IMR-90 (cell line): ENCODE results near the gene RPGRIP1L. TPM values are rescaled to one million over a fixed set of nuclear protein-coding genes. Genes with fewer than 3 reads are reported as not detected.

ENCODE experiments used
- ATAC-seq: fragments of 200-7000 bp; cut with Tn5 transposase; 2 replicates; pipeline ENCODE4 v1.9.1; 2020; ENCODE audit warnings: low read depth, mild to moderate bottlenecking, moderate library complexity
- BruUV-seq: library from RNA; stranded (reverse); fragments of 400-500 nt; replicated peaks from 2 replicates; lab custom pipeline; 2021; lab: Mats Ljungman, UMichigan
- CTCF ChIA-PET: fragments of 300-600 bp; formaldehyde crosslinking; extraction: SDS; loops from one replicate; lab custom pipeline; 2021; ENCODE audit warnings: antibody characterized with exemption; lab: Yijun Ruan, JAX
- POLR2A ChIA-PET: fragments of 300-600 bp; sonication (Branson Sonifier 250); formaldehyde crosslinking; loops from one replicate; lab custom pipeline; 2022; ENCODE audit warnings: antibody characterized with exemption; ENCODE audit not compliant: unreplicated experiment; lab: Charles Lee
- DNase-seq: peaks from one replicate; pipeline ENCODE4 v3.0.0; 2013
- H2AFZ ChIP-seq: replicated peaks from 2 replicates; pipeline ENCODE3; 2013; ENCODE audit warnings: low read length, mild to moderate bottlenecking; ENCODE audit not compliant: poor library complexity
- H2AK5ac ChIP-seq: 2 replicates; pipeline ENCODE4 v1.6.1; 2013; ENCODE audit warnings: low read depth, low read length, inconsistent platforms
- H2AK9ac ChIP-seq: replicated peaks from 2 replicates; pipeline ENCODE3; 2013; ENCODE audit warnings: mild to moderate bottlenecking, low read depth, low read length, moderate library complexity; ENCODE audit not compliant: poor library complexity
- H2BK120ac ChIP-seq: 2 replicates; pipeline ENCODE4 v1.6.1; 2013; ENCODE audit warnings: low read depth, low read length, inconsistent platforms
- H2BK15ac ChIP-seq: 3 replicates; pipeline ENCODE4 v1.6.1; 2013; ENCODE audit warnings: low read depth, low read length, inconsistent platforms
- H2BK20ac ChIP-seq: 2 replicates; pipeline ENCODE4 v1.6.1; 2013; ENCODE audit warnings: low read depth, mild to moderate bottlenecking, inconsistent platforms, low read length, moderate library complexity
- H2BK5ac ChIP-seq: 2 replicates; pipeline ENCODE4 v1.6.1; 2013; ENCODE audit warnings: mild to moderate bottlenecking, low read depth, low read length, inconsistent platforms; ENCODE audit not compliant: poor library complexity, severe bottlenecking
- H3K14ac ChIP-seq: replicated peaks from 2 replicates; pipeline ENCODE4 v1.6.1; 2013; ENCODE audit warnings: low read depth, low read length, inconsistent platforms
- H3K18ac ChIP-seq: 2 replicates; pipeline ENCODE4 v1.6.1; 2013; ENCODE audit warnings: low read depth, low read length, control low read depth
- H3K23ac ChIP-seq: 2 replicates; pipeline ENCODE4 v1.6.1; 2013; ENCODE audit warnings: low read depth, low read length, inconsistent platforms
- H3K27ac ChIP-seq: 2 replicates; pipeline ENCODE4 v1.5.1; 2013; ENCODE audit warnings: mild to moderate bottlenecking, control low read depth, low read length; ENCODE audit not compliant: insufficient read depth
- H3K27me3 ChIP-seq: 2 replicates; pipeline ENCODE4 v1.6.1; 2013; ENCODE audit warnings: low read length; ENCODE audit not compliant: control insufficient read depth, insufficient read depth
- H3K36me3 ChIP-seq: 2 replicates; pipeline ENCODE4 v1.6.1; 2013; ENCODE audit warnings: low read length, mixed read lengths; ENCODE audit not compliant: control insufficient read depth, insufficient read depth
- H3K4ac ChIP-seq: 2 replicates; pipeline ENCODE4 v1.6.1; 2013; ENCODE audit warnings: low read depth, low read length, inconsistent platforms
- H3K4me1 ChIP-seq: 2 replicates; pipeline ENCODE4 v1.6.1; 2013; ENCODE audit warnings: low read length, mixed read lengths; ENCODE audit not compliant: control insufficient read depth, insufficient read depth
- H3K4me2 ChIP-seq: 2 replicates; pipeline ENCODE4 v1.6.1; 2013; ENCODE audit warnings: low read depth, mild to moderate bottlenecking, control low read depth, low read length, moderate library complexity
- H3K4me3 ChIP-seq: 2 replicates; pipeline ENCODE4 v1.5.1; 2013; ENCODE audit warnings: low read depth, mild to moderate bottlenecking, control low read depth, low read length, moderate library complexity; ENCODE audit not compliant: insufficient read depth
- H3K56ac ChIP-seq: 2 replicates; pipeline ENCODE4 v1.6.1; 2013; ENCODE audit warnings: low read length, inconsistent platforms; ENCODE audit not compliant: insufficient read depth; ENCODE audit errors: extremely low read depth
- H3K79me1 ChIP-seq, 2 experiments: 2 replicates each; pipeline ENCODE4 v1.6.1; 2013; ENCODE audit warnings: low read length in 2 of 2, inconsistent platforms in 1 of 2, low read depth in 1 of 2
- H3K9ac ChIP-seq: 2 replicates; pipeline ENCODE4 v1.6.1; 2013; ENCODE audit warnings: low read depth, low read length, control low read depth
- H3K9me1 ChIP-seq: 2 replicates; pipeline ENCODE4 v1.6.1; 2013; ENCODE audit warnings: low read length, inconsistent platforms; ENCODE audit not compliant: insufficient read depth
- H3K9me3 ChIP-seq: 2 replicates; pipeline ENCODE4 v1.6.1; 2013; ENCODE audit warnings: low read length; ENCODE audit not compliant: control insufficient read depth, insufficient read depth
- H4K20me1 ChIP-seq: 2 replicates; pipeline ENCODE4 v1.6.1; 2013; ENCODE audit warnings: low read length, inconsistent platforms; ENCODE audit not compliant: insufficient read depth
- H4K5ac ChIP-seq: 2 replicates; pipeline ENCODE4 v1.6.1; 2013; ENCODE audit warnings: mild to moderate bottlenecking, low read depth, low read length, control low read depth
- H4K8ac ChIP-seq, 2 experiments: 2 replicates each; pipeline ENCODE4 v1.6.1; 2013; ENCODE audit warnings: low read depth in 2 of 2, low read length in 2 of 2, control low read depth in 1 of 2, inconsistent platforms in 1 of 2
- H4K91ac ChIP-seq: 2 replicates; pipeline ENCODE4 v1.6.1; 2013; ENCODE audit warnings: low read depth, low read length, inconsistent platforms; ENCODE audit not compliant: insufficient read depth
- BHLHE40 ChIP-seq: fragments of 150-350 bp; IDR thresholded peaks from 2 replicates; pipeline ENCODE4 v1.6.1; 2016; ENCODE audit warnings: mild to moderate bottlenecking, low read depth, low read length
- CEBPB ChIP-seq: IDR thresholded peaks from 2 replicates; pipeline ENCODE4 v1.6.1; 2012; ENCODE audit warnings: low read depth, low read length, improper control_type of control experiment
- CHD1 ChIP-seq: IDR thresholded peaks from 2 replicates; pipeline ENCODE4 v1.6.1; 2012; ENCODE audit warnings: low read depth, low read length, improper control_type of control experiment
- CTCF ChIP-seq: conservative IDR thresholded peaks from 2 replicates; pipeline ENCODE4 v1.5.1; 2012; ENCODE audit warnings: mild to moderate bottlenecking, low read depth, low read length, improper control_type of control experiment
- FOS ChIP-seq: fragments of 150-350 bp; IDR thresholded peaks from 2 replicates; pipeline ENCODE4 v1.6.1; 2016; ENCODE audit warnings: low read depth, low read length
- MAFK ChIP-seq: IDR thresholded peaks from 2 replicates; pipeline ENCODE4 v1.6.1; 2012; ENCODE audit warnings: low read depth, low read length, improper control_type of control experiment
- MAZ ChIP-seq: IDR thresholded peaks from 2 replicates; pipeline ENCODE4 v1.6.1; 2012; ENCODE audit warnings: low read depth, mild to moderate bottlenecking, low read length, improper control_type of control experiment, moderate library complexity, borderline replicate concordance
- MXI1 ChIP-seq: IDR thresholded peaks from 2 replicates; pipeline ENCODE4 v1.6.1; 2012; ENCODE audit warnings: low read depth, mild to moderate bottlenecking, low read length, moderate library complexity, borderline replicate concordance
- NFE2L2 ChIP-seq: fragments of 150-350 bp; IDR thresholded peaks from 2 replicates; pipeline ENCODE4 v1.6.1; 2016; ENCODE audit warnings: low read depth, mild to moderate bottlenecking, low read length
- POLR2A ChIP-seq: IDR thresholded peaks from 2 replicates; pipeline ENCODE4 v1.6.1; 2012; ENCODE audit warnings: mild to moderate bottlenecking, low read depth, low read length
- RAD21 ChIP-seq: IDR thresholded peaks from 2 replicates; pipeline ENCODE4 v1.6.1; 2012; ENCODE audit warnings: low read length, improper control_type of control experiment
- RCOR1 ChIP-seq: IDR thresholded peaks from 2 replicates; pipeline ENCODE4 v1.6.1; 2012; ENCODE audit warnings: mild to moderate bottlenecking, low read length, improper control_type of control experiment; ENCODE audit not compliant: insufficient replicate concordance
- RFX5 ChIP-seq: IDR thresholded peaks from 2 replicates; pipeline ENCODE4 v1.8.0; 2012; ENCODE audit warnings: low read depth, mild to moderate bottlenecking, low read length, moderate library complexity
- SMC3 ChIP-seq: fragments of 150-350 bp; IDR thresholded peaks from 2 replicates; pipeline ENCODE4 v1.6.1; 2016; ENCODE audit warnings: low read depth, mild to moderate bottlenecking, antibody characterized with exemption, low read length, moderate library complexity
- USF2 ChIP-seq: fragments of 150-350 bp; IDR thresholded peaks from 2 replicates; pipeline ENCODE4 v1.6.1; 2017; ENCODE audit warnings: mild to moderate bottlenecking, antibody characterized with exemption, low read length, low read depth
- WGBS, 2 experiments: methylation state at CpG; one replicate each; pipeline versions ENCODE4 v1.1.5 to v1.1.7; 2013; ENCODE audit warnings: missing lambda C conversion rate in 2 of 2; ENCODE audit not compliant: insufficient read length in 1 of 2; ENCODE audit errors: extremely low coverage in 2 of 2; 5-methylcytosine and 5-hydroxymethylcytosine counted together
- dilution Hi-C: fragments of 300-500 bp; cut with HindIII; formaldehyde crosslinking; loops from one replicate; pipeline ENCODE4 v1.14.3; 2018; ENCODE audit warnings: low sequenced_read_pairs; ENCODE audit not compliant: unreplicated experiment
- in situ Hi-C: fragments of 300-500 bp; cut with MboI; formaldehyde crosslinking; loops from 3 replicates; pipeline ENCODE4 v1.14.3; 2019; ENCODE audit warnings: low sequenced_read_pairs, inconsistent platforms, mixed read lengths
- intact Hi-C: fragments of 100-400 bp; cut with micrococcal nuclease; formaldehyde crosslinking; loops from 2 replicates; pipeline ENCODE4 v1.10.0; 2022
- polyA plus RNA-seq, 3 experiments: library from polyadenylated mRNA; depleted of rRNA; stranded (reverse); fragments of >200 nt; gene quantifications; 2 replicates each; pipeline ENCODE4 v1.2.3, GENCODE V29; 2012; ENCODE audit warnings: low replicate concordance in 1 of 3
- total RNA-seq: library from RNA; depleted of rRNA; stranded (reverse); fragments of >200 nt; gene quantifications from 2 replicates; pipeline ENCODE4 v1.2.3, GENCODE V29; 2012
- TF ChIP-seq, protein P1 (sequence below): fragments of 150-350 bp; IDR thresholded peaks from 2 replicates; pipeline ENCODE4 v1.6.1; 2016; ENCODE audit warnings: low read depth, mild to moderate bottlenecking, low read length, moderate library complexity, borderline replicate concordance

Gene RPGRIP1L
- total and polyA plus RNA-seq, 2 of the 4 experiments (the other 2 are of a cell fraction) = 7.3 to 10.4 TPM

DNA sequence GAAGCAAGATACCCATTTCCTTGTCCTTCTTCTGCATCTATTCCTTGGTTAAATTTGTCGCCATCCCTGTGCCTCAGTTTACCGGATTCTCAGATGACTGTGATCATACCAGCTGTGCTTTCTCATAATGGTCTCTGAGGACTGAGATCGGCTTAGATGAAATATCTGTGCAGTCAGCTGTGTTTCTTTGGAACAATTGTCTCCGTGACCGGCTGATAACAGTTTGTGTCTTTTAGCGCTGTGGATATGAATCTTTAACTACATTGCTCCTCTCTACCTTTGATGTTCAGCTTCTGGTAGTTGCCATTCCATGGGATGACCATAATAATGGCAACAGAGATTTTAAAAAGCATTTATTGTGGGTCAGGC, 770 bp upstream of the RPGRIP1L start:
- no peak overlapping the region for H2BK120ac ChIP-seq
- in situ Hi-C loops (no loop called here), intact Hi-C loops (no loop called here), dilution Hi-C loops (no loop called here)
- TF ChIP-seq MAZ = no peak
- no peak for TF ChIP-seq SMC3
- TF ChIP-seq MXI1 = no peak
- TF ChIP-seq MAFK = no peak
- TF ChIP-seq, protein P1, sequence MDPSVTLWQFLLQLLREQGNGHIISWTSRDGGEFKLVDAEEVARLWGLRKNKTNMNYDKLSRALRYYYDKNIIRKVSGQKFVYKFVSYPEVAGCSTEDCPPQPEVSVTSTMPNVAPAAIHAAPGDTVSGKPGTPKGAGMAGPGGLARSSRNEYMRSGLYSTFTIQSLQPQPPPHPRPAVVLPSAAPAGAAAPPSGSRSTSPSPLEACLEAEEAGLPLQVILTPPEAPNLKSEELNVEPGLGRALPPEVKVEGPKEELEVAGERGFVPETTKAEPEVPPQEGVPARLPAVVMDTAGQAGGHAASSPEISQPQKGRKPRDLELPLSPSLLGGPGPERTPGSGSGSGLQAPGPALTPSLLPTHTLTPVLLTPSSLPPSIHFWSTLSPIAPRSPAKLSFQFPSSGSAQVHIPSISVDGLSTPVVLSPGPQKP = no peak
- TF ChIP-seq RAD21 = no peak
- TF ChIP-seq NFE2L2 = no peak
- no peak for TF ChIP-seq CEBPB
- no peak for TF ChIP-seq FOS
- no peak for TF ChIP-seq CTCF
- TF ChIP-seq POLR2A = no peak
- TF ChIP-seq CHD1 = no peak
- no peak for TF ChIP-seq RCOR1
- no peak for TF ChIP-seq BHLHE40
- no peak for TF ChIP-seq USF2
- no peak for TF ChIP-seq RFX5
- DNase-seq (no peak), ATAC-seq (no peak)
- WGBS, 2 experiments = no CpG with 5 or more reads among the region's 6 CpGs
- H3K18ac ChIP-seq = peak overlapping the region; percentile 38
- H2BK20ac ChIP-seq = no peak overlapping the region
- peaks cover 2% of the 10 kb centered on the region; the same call in 1 of the 2 replicates for H3K4me1 ChIP-seq
- H3K14ac ChIP-seq = peak overlapping the region; percentile 80
- H4K8ac ChIP-seq = peak overlapping the region; percentile 86 to 91
- H3K79me1 ChIP-seq = peaks cover 28 to 57% of the 10 kb centered on the region in 2 experiments
- peaks cover 3% of the 10 kb centered on the region; the same call in 1 of the 2 replicates for H3K36me3 ChIP-seq
- peak overlapping the region; percentile 51 for H3K4ac ChIP-seq
- 0 out of 3 replicates have a peak overlapping the region, but pooled peaks have one; percentile 7 for H2BK15ac ChIP-seq
- H2AFZ ChIP-seq = peak overlapping the region; percentile 93
- H3K4me2 ChIP-seq = peak overlapping the region; percentile 98
- H2AK5ac ChIP-seq = peak overlapping the region; percentile 63
- peak overlapping the region; percentile 51 for H4K5ac ChIP-seq
- peak overlapping the region; percentile 70 for H4K91ac ChIP-seq
- BruUV-seq = no TSS peak
- ChIA-PET CTCF (interaction anchor here (0.8 to 1.5 kb wide), 2 partner anchors 13 to 68 kb away, joined by 3 to 4 read pairs; no protein-coding TSS in a partner anchor), POLR2A (interaction anchor here (1.0 kb wide), 1 partner anchor 57 kb away, joined by 4 read pairs; no protein-coding TSS in a partner anchor)
- H2BK5ac ChIP-seq = peak overlapping the region; percentile 62
- H4K20me1 ChIP-seq = peaks cover 3% of the 10 kb centered on the region; the same call in 1 of the 2 replicates
- H3K23ac ChIP-seq = peak overlapping the region; percentile 80; the same call in 1 of the 2 replicates
- peak overlapping the region; percentile 83 for H2AK9ac ChIP-seq
- H3K27me3 ChIP-seq = no peaks in the 10 kb centered on the region
- peak overlapping the region; percentile 80 for H3K56ac ChIP-seq
- H3K9ac ChIP-seq = peak overlapping the region; percentile 90
- H3K27ac ChIP-seq = peak overlapping the region; percentile 86
- no peaks in the 10 kb centered on the region for H3K9me3 ChIP-seq
- H3K9me1 ChIP-seq = no peaks in the 10 kb centered on the region
- peak overlapping the region; percentile 84 for H3K4me3 ChIP-seq
